HG03342 (cell line): ENCODE data around the gene ZNF644.
"Not testable (repeated sequence)": the region's sequence is repeated elsewhere in the genome, so short reads cannot be mapped to it uniquely, and the experiment has no call there.

Source experiments
- ATAC-seq: cut with Tn5 transposase; IDR thresholded peaks from one replicate; pipeline ENCODE4 v1.9.1; 2021; ENCODE audit warnings: mild to moderate bottlenecking, moderate library complexity; ENCODE audit not compliant: unreplicated experiment

ZNF644 gene

DNA sequence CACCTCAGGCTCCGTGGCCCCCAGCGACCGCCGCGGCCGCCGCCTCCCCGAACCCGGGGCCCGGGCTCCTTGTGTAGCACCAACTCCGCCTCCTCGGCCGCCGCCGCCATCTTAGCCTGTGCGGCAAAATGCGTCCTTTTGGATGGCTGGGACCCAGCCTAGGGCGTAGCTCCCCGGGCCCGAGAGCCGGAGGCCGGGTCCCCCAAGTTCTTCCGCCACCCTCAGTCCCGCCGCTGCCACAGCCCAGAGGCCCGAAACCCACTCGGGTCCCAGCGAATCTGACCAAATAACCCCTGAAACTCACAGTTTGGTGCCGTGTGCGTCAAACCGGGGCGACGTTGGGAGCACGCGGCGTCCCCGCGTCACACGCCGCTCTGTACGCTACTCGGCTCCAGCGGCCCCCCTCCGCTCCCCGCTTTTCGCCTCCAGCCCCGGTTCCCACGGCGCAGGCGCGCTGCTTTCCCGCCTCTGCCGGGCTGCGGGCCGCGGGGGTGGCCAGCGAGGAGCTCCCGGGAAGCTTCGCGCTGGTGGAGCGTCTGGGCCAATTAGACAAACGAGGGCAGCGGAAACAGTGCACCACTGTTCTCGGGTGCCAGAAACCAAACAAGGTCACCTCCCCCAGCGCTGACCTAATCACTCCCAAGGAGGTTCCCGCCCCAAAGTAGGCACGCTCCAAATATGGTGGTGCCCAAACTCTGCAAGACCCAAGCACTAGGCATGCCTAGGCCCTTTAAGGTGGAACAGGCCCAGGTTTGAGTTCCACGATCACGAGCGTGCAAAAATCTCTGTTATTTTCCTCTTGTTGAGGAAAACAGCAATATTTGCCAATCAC, at the start of gene ZNF644:
ZNF644 (minus strand) TSS at position 350 of the 832 bp plus-strand sequence. CDS start 39,682 bp downstream, outside the sequence.
- peak; percentile 79 for ATAC-seq

GRCh38 chr1:91070298-91070697, 48.5 kb upstream of the ZNF644 start:
- no peak for ATAC-seq

GRCh38 chr1:91066538-91066937, 44.7 kb upstream of the ZNF644 start:
- ATAC-seq = no peak

GRCh38 chr1:91065337-91065736, 43.5 kb upstream of the ZNF644 start:
- no peak for ATAC-seq

DNA sequence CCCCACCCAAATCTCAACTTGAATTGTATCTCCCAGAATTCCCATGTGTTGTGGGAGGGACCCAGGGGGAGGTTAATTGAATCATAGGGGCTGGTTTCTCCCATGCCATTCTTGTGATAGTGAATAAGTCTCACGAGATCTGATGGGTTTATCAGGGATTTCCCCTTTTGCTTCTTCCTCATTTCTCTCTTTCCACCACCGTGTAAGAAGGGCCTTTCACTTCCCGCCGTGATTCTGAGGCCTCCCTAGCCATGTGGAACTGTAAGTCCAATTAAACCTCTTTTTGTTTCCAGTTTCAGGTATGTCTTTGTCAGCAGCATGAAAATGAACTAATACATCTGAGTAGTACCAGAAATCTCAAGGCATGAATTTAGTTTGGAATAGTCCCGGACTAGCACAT, 41.6 kb upstream of the ZNF644 start:
- ATAC-seq = not testable (repeated sequence)

GRCh38 chr1:91059157-91059556, 37.3 kb upstream of the ZNF644 start:
- ATAC-seq = no peak

- ATAC-seq = peak; percentile 56
Measured at GRCh38 chr1:91057784-91058183, 35.9 kb upstream of the ZNF644 start.

DNA sequence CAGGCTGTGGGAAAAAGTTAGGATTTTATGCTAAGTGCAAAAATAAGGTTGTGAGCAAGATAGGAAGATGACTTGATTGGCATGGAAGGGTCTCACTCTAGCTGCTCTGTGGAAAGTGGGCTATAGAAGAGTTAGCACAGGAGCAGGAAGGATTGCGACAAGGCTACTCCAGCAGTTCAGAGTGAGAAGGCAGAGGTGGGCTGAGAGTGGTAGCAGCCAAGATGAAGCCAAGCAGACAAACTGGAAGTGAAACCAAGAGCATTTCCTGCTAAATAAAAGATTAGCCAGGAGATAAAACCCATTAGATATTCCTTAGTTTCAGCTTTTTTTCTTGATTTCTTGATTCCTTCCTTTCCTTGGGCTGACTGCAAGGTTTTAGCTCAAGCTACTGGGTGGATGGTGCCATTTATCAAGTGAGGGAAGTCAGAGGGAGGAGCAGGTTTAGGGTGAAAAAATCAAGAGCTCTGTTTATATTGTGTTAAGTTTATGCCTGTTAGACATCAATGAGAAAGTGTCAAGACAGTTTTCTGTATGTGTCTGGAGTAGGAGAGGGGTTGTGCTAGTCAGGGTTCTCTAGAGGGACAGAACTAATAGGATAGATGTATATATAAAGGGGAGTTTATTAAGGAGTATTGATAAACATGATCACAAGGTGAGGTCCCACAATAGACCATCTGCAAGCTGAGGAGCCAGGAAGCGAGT, 33.1 kb upstream of the ZNF644 start:
- ATAC-seq = peak; percentile 85

DNA sequence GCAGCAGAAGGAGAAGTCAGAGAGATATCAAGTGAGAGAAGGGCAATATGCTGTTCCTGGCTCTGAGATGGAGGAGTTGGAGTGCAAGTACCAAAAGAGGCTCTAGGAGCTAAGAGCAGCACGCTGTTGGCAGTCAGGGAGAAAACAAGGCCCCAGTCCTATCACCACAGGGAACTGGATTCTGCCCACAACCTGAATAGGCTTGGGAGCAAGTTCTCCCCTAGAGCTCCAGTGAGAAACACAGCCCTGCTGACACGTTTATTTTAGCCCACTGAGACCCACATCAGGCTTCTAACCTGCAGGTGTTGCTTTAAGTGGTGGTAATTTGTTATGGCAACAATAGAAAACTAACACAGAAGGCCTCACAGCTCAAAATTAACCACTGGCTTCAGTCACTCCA, 31.8 kb upstream of the ZNF644 start:
- no peak for ATAC-seq

DNA sequence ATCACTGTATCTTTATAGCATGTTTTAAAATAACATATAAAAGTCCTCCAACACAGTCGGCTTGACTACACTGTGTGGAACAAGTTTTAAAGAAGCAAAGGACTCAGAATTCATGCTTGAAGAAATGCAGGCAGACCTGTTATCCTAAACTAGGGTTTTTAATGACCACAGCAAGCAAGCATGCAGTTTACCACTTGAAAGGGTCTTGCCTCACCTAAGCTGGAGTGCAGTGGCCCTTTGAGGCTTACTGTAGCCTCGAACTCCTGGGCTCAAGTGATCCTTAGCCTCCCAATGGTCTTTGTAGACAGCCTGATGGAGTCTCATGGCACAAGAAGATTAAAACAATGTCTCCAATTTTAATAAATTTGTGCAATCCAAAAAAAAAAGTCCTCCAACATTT, 27.7 kb upstream of the ZNF644 start:
- ATAC-seq = not testable (repeated sequence)

GRCh38 chr1:91046766-91047165, 24.9 kb upstream of the ZNF644 start:
- no peak for ATAC-seq

- no peak for ATAC-seq
Measured at GRCh38 chr1:91045284-91045683, 23.4 kb upstream of the ZNF644 start.

GRCh38 chr1:91044776-91045175, 22.9 kb upstream of the ZNF644 start:
- not testable (repeated sequence) for ATAC-seq

DNA sequence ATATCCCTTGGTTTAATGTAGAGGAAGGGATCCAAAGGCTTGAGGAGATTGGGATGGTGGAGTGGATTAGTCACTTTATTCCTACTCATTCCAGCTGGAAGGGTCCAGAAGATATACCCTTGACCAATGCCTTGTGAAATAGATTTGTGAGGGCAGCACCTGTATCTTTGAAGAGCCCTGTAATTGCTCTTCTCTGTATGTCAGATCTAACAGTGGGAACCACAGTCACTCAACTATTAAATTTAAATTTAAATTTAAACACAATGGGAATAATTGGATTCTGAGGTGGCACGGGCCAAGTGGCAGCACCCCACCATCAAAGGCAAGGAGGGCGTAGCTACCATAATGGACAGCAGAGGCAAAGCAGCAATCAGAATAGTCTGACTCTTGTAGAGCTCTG, 20.5 kb upstream of the ZNF644 start:
- ATAC-seq = not testable (repeated sequence)

DNA sequence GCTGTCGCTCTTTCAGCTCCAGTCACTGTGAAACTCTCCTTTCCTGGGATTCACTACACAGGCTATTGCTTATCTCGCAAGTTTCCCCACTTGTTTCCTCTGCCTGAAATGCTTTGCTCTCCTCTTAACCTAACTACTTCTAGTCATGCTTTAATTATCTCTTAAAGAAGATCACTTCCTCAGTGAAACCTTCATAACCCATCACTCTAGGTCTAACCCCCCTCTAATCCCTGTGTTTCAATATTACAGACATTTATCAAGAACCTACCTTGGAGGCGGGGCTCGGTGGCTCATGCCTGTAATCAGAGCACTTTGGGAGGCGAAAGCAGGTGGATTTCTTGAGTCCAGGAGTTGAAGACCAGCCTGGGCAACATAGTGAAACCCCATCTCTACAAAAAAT, 16.7 kb upstream of the ZNF644 start:
- no peak for ATAC-seq

DNA sequence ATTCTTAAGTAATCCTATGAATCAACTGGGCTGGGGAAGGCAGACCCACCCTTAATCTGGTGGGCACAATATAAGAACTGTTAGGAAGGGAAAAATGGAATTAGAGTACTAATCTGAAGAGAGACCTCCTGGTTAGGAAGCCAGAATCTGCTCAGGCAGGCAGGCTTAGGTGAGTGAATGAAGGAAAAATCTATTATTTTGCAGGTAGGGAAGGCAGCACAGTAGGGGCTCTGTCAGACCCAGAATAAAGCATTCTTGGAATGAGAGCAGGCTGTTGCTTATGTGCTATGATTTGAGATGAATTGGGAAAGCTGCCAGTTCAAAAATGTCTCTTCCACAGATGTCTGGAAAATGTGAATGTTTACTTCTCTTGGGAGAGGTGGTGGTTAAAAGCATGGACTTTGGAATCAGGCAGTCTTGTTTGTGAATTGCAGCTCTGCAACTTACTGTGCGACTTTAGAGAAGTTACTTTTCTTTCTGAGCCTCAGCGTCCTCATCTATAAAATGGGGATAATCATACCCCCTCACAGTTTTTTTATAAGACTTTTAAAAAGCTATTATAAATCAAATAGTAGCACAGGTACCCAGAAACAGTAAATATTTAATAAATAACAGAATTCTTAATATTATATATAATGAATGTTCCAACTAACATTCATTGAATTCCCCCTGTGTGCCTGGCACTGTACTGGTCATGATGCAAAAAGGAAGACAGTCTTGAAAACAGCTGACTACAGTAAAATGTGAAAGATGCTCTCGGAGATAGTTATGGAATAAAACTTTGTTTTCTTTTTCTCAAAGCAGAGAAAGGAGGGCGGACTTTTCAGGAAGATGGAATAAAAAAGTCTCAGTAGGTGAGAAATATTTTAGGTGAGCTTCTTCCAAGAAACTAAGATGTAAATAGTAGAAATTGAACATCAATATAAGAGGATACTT, 15.3 kb upstream of the ZNF644 start:
- ATAC-seq = no peak

DNA sequence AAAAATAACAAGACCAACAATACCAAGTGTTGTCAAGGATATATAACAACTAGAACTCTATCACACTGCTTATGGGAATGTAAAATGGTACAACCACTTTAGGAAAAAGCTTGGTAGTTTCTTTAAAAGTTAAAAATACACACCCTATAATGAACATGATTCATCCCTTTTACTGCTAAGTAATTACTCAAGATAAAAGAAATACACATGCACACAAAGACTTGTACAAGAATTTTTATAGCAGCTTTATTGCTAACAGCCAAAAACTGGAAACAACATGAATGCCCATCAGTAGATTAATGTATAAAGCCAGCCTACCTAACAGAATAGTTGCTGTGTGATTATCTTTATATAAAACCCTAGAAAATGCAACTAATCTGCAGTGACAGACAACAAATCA, 10.5 kb upstream of the ZNF644 start:
- no peak for ATAC-seq

DNA sequence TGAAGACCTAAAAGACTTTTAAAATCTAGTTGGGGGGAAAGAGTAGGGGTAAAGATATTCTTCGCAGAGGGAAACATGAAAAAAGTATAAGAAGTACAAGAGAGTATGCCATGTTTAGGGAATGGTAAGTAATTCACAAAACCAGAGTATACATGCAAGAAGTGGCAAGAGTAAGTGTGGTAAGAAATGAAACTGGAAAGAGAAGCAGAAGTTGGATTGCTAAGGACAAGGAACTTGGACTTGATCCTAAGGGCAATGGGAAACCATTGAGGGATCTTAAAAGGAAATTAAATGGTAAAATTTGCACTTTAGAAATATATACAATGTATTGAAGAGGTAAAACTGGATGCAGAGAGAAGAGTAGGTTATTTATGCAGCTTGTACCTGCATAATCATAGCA, 9.2 kb upstream of the ZNF644 start:
- ATAC-seq = no peak

GRCh38 chr1:91026777-91027176, 4.9 kb upstream of the ZNF644 start:
- ATAC-seq = no peak

- no peak for ATAC-seq
Measured at GRCh38 chr1:91026320-91026719, 4.5 kb upstream of the ZNF644 start.

DNA sequence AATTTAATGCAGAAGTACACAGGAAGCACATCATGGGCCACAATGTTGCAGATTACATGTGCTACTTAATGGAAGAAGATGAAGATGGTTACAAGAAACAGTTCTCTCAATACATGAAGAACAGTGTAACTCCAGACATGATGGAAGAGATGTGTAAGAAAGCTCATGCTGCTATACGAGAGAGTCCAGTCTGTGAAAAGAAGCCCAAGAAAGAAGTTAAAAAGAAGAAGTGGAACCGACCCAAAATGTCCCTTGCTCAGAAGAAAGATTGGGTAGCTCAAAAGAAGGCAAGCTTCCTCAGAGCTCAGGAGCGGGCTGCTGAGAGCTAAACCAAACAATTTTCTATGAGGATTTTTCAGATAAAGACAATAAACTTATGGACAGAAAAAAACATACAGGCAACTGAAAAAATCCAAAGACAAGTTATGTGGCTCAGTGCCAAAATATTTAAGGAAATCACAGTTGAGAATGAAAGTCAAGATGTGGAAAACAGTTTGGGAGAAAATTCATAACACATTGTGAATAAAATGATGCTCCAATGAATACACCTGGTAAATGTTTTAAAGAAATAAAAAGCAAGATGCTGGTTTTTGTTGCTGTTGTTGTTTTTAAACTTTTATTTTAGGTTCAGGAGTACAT, 2.8 kb upstream of the ZNF644 start:
- ATAC-seq = no peak
